ENCODE measurements around the gene DNAI7. TPM values are rescaled to one million over a fixed set of nuclear protein-coding genes. Genes with fewer than 3 reads are reported as not detected.

DNAI7 gene, protein sequence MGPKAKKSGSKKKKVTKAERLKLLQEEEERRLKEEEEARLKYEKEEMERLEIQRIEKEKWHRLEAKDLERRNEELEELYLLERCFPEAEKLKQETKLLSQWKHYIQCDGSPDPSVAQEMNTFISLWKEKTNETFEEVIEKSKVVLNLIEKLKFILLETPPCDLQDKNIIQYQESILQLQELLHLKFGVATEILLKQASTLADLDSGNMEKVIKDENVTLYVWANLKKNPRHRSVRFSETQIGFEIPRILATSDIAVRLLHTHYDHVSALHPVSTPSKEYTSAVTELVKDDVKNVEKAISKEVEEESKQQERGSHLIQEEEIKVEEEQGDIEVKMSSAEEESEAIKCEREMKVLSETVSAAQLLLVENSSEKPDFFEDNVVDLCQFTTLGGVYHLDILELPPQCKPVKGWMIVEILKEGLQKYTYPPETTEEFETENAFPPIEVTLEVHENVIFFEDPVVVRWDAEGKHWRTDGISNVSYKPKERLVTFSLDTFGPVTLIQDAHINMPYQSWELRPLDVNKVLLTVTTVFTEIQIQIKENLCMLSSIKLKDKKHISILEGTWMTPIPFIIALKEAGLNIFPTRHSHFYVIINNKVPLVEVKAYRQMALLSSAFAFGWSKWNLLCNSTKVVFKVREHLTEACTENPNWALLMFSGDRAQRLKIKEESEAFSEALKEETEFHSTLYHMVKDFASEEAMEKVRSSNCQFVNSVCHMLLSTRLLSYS
- polyA plus RNA-seq (2014; cell fraction: cytosol; rRNA removed) = 0.08 TPM in 1 of 2 replicates, not detected in the other
- polyA plus RNA-seq (2014; cell fraction: nucleus; rRNA removed) = 0.36 TPM in 1 of 2 replicates, not detected in the other

GRCh38 chr12:25195056-25195971 is at the start of gene DNAI7, which contains the start of gene ETFRF1:
TSS of gene DNAI7 (minus strand) at chr12:25195160. CDS start at chr12:25195078, 82 bp downstream.
TSS of gene ETFRF1 (plus strand) at chr12:25195237. CDS start at chr12:25203957, 8,720 bp downstream.
- peak; percentile 95 for DNase-seq (ENCODE audit: low spot score)

DNA sequence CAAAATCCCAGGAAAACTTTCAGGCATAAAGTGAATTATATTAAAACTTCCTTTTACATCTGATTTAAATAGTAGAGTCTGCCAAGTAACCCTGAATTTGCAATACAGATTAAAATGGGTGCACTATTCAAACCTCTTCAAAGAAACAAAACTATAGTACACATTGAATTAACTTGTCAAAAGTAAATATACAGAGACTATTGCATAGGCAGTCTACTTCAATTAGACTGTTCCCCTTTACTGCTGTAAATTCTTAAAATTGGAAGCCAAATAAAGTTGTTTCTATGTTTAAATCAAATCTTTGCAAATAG is 48.7 kb upstream of the DNAI7 start:
- no peak for DNase-seq (ENCODE audit: low spot score)

DNA sequence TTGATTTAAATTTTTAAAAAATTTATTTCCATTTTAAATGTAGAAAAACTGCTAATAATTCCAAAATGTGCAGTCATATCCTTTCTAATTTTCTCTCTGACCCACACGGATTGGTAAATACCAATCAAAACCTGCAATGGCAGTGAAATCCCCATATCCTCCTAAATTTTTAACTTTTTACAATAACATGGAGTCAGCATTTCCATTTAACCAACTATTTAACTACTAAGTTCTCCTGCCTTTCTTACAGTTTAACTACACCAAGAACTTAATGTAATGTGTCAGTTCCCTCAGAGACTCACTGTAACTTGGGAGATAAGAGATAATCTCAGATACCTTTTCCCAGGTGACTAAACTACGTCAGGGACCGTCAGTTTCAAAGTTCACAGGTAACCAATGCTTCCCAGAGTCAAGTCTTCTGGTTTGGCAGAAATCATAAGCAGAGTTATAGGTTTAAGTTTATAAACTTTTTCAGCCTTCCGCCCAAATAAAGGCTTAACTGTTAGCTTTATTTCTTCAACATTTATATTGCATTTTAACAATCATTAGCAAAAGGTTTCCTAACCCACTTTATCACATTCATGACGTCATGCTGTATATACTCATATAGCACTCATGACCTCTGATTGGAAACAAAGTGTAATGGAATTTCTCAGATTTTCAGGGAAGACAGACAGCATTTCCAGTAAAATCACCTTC is 48.2 kb upstream of the DNAI7 start:
- DNase-seq (ENCODE audit: low spot score) = no peak

GRCh38 chr12:25241167-25242020 is 46.4 kb upstream of the DNAI7 start:
- DNase-seq (ENCODE audit: low spot score) = peak; percentile 38

- no peak for DNase-seq (ENCODE audit: low spot score)
Observed at GRCh38 chr12:25236626-25237025, 41.7 kb upstream of the DNAI7 start.

- DNase-seq (ENCODE audit: low spot score) = no peak
Observed at GRCh38 chr12:25236190-25236589, 41.2 kb upstream of the DNAI7 start.

GRCh38 chr12:25213338-25213737 is 18.4 kb upstream of the DNAI7 start:
- no peak for DNase-seq (ENCODE audit: low spot score)

DNA sequence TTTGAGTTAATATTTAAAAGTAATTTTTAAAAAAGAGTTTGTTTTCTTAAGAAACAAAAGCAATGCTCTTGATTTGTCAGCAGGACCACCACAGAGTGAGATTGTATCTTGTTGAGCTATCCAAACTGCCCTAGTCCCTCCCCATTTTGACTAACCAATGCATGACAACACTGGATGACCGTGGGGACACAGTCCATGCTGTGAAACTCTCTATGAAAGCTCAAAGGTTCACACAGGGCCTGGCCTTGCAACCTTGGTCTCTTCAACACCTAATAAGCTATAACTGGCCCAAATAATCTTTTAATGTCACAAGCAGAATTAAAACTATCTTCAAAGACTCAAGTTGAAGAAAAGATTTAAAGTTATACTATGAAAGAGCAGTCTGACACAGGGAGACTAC is 13.6 kb upstream of the DNAI7 start:
- DNase-seq (ENCODE audit: low spot score) = no peak

- no peak for DNase-seq (ENCODE audit: low spot score)
Observed at GRCh38 chr12:25207846-25208245, 12.9 kb upstream of the DNAI7 start.

DNA sequence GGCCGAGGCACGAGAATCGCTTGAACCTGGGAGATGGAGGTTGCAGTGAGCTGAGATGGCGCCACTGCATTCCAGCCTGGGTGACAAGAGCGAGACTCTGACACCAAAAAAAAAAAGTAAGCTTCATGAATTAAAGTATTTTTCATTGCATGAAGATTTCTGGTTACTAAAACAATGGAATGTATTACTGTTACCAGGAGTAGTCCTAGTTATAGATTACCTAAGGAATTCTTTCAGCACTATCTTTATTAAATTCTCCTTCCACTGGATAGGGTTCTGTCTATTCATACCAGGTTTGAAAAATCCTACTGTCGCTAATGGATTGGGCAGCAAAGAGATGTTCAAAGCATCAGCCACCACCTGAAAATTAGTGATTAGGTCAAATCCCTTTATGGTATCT is 12.5 kb upstream of the DNAI7 start:
- no peak for DNase-seq (ENCODE audit: low spot score)

DNA sequence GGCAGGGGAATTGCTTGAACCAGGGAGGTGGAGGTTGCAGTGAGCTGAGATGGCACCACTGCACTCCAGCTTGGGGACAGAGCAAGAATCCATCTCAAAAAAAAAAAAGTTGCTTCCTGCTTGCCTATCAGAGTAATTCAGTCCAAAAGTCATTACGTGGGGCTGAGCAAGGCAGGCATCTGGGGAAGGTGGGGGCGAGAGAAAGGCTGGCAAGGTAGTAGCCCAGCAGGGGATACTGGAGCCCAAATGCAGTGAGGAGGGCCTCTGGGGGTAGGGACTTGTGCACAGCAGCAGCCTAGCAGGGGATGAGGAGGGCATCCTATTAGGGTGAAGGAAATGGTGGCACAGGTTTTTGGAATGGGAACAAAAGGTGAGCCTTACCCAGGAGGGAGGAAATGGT is 7.2 kb upstream of the DNAI7 start:
- no peak for DNase-seq (ENCODE audit: low spot score)

GRCh38 chr12:25200703-25201102 is 5.7 kb upstream of the DNAI7 start:
- DNase-seq (ENCODE audit: low spot score) = no peak

DNA sequence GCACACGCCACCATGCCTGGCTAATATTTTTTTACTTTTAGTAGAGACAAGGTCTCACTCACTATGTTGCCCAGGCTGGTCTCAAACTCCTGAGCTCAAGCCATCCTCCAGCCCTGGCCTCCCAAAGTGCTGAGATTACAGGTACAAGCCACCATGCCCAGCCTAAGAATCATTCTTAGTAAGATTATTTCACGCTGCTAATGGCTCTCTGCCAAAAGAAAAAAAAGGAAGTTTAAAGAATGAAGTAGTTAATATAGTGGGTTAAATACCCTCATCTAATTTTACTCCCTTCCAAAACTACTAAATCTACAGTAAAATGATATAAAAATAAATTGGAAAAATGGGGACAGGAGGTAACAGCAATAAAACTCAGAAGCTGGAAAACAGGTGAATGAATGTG is 2.6 kb upstream of the DNAI7 start:
- DNase-seq (ENCODE audit: low spot score) = no peak

DNA sequence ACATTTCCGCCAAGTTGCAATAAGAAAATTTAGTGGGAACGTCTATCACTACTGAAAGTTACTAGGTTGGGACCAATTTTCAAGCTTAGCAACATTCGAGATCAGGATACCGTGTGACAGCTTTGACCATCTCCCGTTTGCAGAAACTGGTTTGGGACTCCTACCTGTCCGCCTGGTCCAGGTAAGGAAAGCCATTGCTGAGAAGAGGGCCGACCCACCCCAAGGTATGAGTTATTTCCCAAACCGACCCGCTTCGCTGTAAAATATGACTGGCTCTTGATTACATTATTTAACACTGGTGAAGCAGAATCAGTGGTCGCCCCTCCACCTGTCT is 271 bp downstream of the DNAI7 start:
- no peak for DNase-seq (ENCODE audit: low spot score)

GRCh38 chr12:25194214-25194613 is 746 bp downstream of the DNAI7 start:
- no peak for DNase-seq (ENCODE audit: low spot score)

GRCh38 chr12:25190793-25191192 is 4.2 kb downstream of the DNAI7 start:
- DNase-seq (ENCODE audit: low spot score) = no peak

DNA sequence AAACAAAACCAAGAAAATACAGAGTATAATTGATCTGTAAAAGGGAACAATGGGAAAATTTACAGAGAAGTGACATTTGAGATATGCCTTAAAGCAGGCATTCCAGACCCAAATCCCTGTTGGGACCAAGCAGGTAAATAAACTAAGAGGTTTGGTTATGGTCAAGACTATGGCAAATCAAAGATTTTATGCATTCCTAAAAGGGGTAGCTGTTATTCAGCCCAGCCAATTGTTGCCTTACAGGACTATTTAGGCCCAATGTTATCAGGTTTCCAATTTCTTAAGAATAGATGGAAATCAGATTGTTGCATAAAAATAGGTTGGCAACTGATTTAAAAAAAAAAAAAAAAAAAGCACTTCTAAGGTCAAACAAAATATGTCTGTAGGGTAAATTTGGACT is 5.3 kb downstream of the DNAI7 start:
- no peak for DNase-seq (ENCODE audit: low spot score)

GRCh38 chr12:25187781-25188180 is 7.2 kb downstream of the DNAI7 start:
- no peak for DNase-seq (ENCODE audit: low spot score)

GRCh38 chr12:25186788-25187402 is 8.1 kb downstream of the DNAI7 start:
- no peak for DNase-seq (ENCODE audit: low spot score)

Measured in SK-N-DZ (cell line).